Measurements from ENCODE around the gene SERP2. TPM values are rescaled to one million over a fixed set of nuclear protein-coding genes. Genes with fewer than 3 reads are reported as not detected.

The SERP2 gene
- total and polyA plus RNA-seq, 10 of the 15 experiments (the other 5 are each of a cell fraction or from before 2014, with no cell fraction given): not detected

GRCh38 chr13:44374348-44374712 is 706 bp downstream of the SERP2 start:
- ChIA-PET CTCF (no interaction called here), POLR2A (no interaction called here), SMC1A (ENCODE audit: uncharacterized antibody, unreplicated experiment) (no interaction called here), RAD21 (ENCODE audit: unreplicated experiment) (no interaction called here)
- FAIRE-seq (no peak), ATAC-seq (no peak), DNase-seq (ENCODE audit: low read depth, low spot score) (no peak)
- Histone ChIP-seq H3K36me3 (ENCODE audit: control insufficient read depth in 2 of 2, insufficient read depth in 2 of 2, low read length in 1 of 2) (no peaks in the 10 kb centered on the region), H3K4me3 (no peak overlapping the region), H3K27me3 (replicated peaks in 1 of 2; ENCODE audit: control insufficient read depth in 2 of 2, insufficient read depth in 2 of 2, low read length in 1 of 2) (peaks cover 7 to 11% of the 10 kb centered on the region in 2 experiments; a peak in 3 of 4 replicates), H3K4me2 (ENCODE audit: control insufficient read depth, insufficient read depth) (no peak overlapping the region), H3K9me3 (replicated peaks; ENCODE audit: control insufficient read depth, insufficient read depth, low read length) (no peaks in the 10 kb centered on the region; the same call in 2 of the 3 replicates), H4K20me1 (ENCODE audit: control insufficient read depth, insufficient read depth) (no peaks in the 10 kb centered on the region), H3K9ac (ENCODE audit: control insufficient read depth, insufficient read depth, low read length) (no peak overlapping the region), H3K79me2 (ENCODE audit: control insufficient read depth, insufficient read depth, low read length) (no peaks in the 10 kb centered on the region), H3K4me1 (ENCODE audit: control insufficient read depth, insufficient read depth, low read length) (no peaks in the 10 kb centered on the region), H3K27ac (ENCODE audit: control insufficient read depth, insufficient read depth) (no peak overlapping the region), H2AFZ (ENCODE audit: control insufficient read depth, low read depth, low read length) (no peak overlapping the region)
- TF ChIP-seq NR2C1 (IDR thresholded peaks at IDR 0.05): no peak
- no peak for TF ChIP-seq ZNF24 (IDR thresholded peaks at IDR 0.05)
- no peak for TF ChIP-seq NBN (IDR thresholded peaks at IDR 0.05)
- no peak for TF ChIP-seq IKZF2 (IDR thresholded peaks at IDR 0.05)
- no peak for TF ChIP-seq REST (IDR thresholded peaks at IDR 0.05; ENCODE audit: low read depth, low read length)
- TF ChIP-seq ELK1 (IDR thresholded peaks at IDR 0.05; ENCODE audit: low read depth, low read length): no peak
- TF ChIP-seq EED (IDR thresholded peaks at IDR 0.05; ENCODE audit: low read depth): no peak
- TF ChIP-seq NFIC (IDR thresholded peaks at IDR 0.05; ENCODE audit: low read depth, low read length): no peak
- no peak for TF ChIP-seq KDM1A (IDR thresholded peaks at IDR 0.05; ENCODE audit: borderline replicate concordance)
- no peak for TF ChIP-seq EGR1 (IDR thresholded peaks at IDR 0.05; ENCODE audit: borderline replicate concordance in 1 of 2, low read depth in 2 of 2, low read length in 2 of 2)
- TF ChIP-seq BCL3 (IDR thresholded peaks at IDR 0.05; ENCODE audit: borderline replicate concordance, insufficient read depth, low read depth, low read length, poor library complexity, severe bottlenecking): no peak
- no peak for TF ChIP-seq IKZF1 (conservative IDR thresholded peaks at IDR 0.05)
- TF ChIP-seq SP1 (IDR thresholded peaks at IDR 0.05; ENCODE audit: low read depth, low read length): no peak
- TF ChIP-seq NFYB (IDR thresholded peaks at IDR 0.05; ENCODE audit: insufficient read depth, low read depth, low read length): no peak
- no peak for TF ChIP-seq NR2C2 (IDR thresholded peaks at IDR 0.05; ENCODE audit: borderline replicate concordance, control insufficient read depth, insufficient read length, low read depth)
- TF ChIP-seq HDAC2 (IDR thresholded peaks at IDR 0.05): no peak
- intact Hi-C loops (cut with micrococcal nuclease; ENCODE audit: unreplicated experiment): no loop called here
- no TSS peak for BruUV-seq (replicated peaks)
- in situ Hi-C loops (cut with MboI): no loop called here
- 70% methylated on average over 10 of the region's 10 CpGs for WGBS (ENCODE audit: insufficient coverage, insufficient replicate concordance, low lambda C conversion rate, missing lambda C conversion rate)

All from GM12878 (cell line).